Measurements from ENCODE around the gene PAK1. TPM values are rescaled to one million over a fixed set of nuclear protein-coding genes. Genes with fewer than 3 reads are reported as not detected.
"Not testable (repeated sequence)": the region's sequence is repeated elsewhere in the genome, so short reads cannot be mapped to it uniquely, and the experiment has no call there.

PAK1 gene
- total RNA-seq, 2 experiments from 2014 or later: 85.7 to 91.5 TPM

DNA sequence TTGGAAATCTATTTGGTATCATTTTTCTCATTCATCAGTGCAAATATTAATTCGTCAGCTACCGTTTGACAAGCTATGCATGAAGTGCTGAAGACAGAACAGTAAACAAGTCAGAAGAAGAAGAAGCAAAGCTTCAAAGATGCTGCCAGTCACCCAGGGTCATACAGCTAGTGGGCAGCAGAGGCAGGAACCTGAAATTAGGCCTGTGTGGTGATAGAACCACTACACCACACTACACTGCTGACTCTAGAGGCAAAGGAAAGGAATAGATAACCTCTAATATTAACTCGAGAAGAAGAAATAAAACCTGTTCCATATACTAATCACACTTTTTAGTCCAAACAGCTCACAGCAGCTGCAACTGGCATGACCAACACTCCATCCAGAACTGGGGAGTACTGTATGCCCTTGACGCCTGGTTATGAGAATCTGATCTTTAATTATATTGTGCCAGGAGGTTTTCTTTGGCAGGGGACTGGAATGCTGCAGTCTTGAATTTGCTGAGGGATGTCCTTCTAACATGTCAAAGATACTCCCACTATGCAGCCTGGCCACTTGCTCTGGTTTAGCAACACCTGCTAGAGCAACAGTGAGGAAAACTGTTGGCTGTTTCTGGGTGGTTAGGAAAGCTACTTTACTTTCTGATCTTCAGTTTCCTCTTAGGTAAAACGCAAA lies 73.0 kb downstream of the PAK1 start:
- DNase-seq (no peak), ATAC-seq (no peak)
- Mint-ChIP-seq H3K4me3 (no peak overlapping the region), H3K9me3 (ENCODE audit: insufficient read depth) (no peaks in the 10 kb centered on the region), H3K27ac (no peak overlapping the region), H3K27me3 (ENCODE audit: low read depth) (no peaks in the 10 kb centered on the region), H3K4me1 (ENCODE audit: low read depth) (peaks cover 37% of the 10 kb centered on the region), H3K36me3 (ENCODE audit: low read depth) (peaks cover 38% of the 10 kb centered on the region)
- POLR2A ChIA-PET: interaction anchor here (0.9 kb wide), 1 partner anchor 11 kb away, joined by 4 read pairs; no protein-coding TSS in a partner anchor
- CTCF ChIA-PET: interaction anchor here (1.0 to 1.6 kb wide), 6 partner anchors 11 to 147 kb away, joined by 3 to 6 read pairs (median 4); no protein-coding TSS in a partner anchor

- Mint-ChIP-seq H3K4me1 (ENCODE audit: low read depth) (peaks cover 37% of the 10 kb centered on the region), H3K27ac (no peak overlapping the region), H3K27me3 (ENCODE audit: low read depth) (no peaks in the 10 kb centered on the region), H3K36me3 (ENCODE audit: low read depth) (peaks cover 38% of the 10 kb centered on the region), H3K4me3 (no peak overlapping the region), H3K9me3 (ENCODE audit: insufficient read depth) (no peaks in the 10 kb centered on the region)
- ChIA-PET POLR2A (no interaction called here), CTCF (interaction anchor here (1.0 to 1.6 kb wide), 5 partner anchors 12 to 148 kb away, joined by 3 to 6 read pairs (median 3); no protein-coding TSS in a partner anchor)
- ATAC-seq (no peak), DNase-seq (no peak)
These were observed 73.6 kb downstream of the PAK1 start for GRCh38 chr11:77400271-77400670.

DNA sequence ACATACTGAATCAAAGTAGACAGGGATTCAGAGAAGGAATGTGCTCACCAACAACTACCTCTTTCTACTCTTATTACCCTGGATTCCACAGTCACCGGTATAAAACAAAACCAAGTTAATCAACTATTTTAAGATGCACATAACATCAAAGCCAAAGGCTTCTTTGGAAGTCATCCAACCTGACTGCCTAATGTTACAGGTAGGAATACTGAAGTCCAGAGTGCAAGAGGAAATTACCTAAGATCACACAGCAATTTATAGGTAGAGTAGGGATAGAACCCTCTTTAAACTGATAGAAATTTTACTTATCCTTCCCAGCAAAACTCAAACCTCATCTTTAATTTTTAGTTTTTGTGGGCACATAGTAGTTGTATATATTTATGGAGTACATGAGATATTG lies 76.3 kb downstream of the PAK1 start:
- CTCF ChIA-PET: no interaction called here
- Mint-ChIP-seq H3K9me3 (ENCODE audit: insufficient read depth) (no peaks in the 10 kb centered on the region), H3K4me3 (no peak overlapping the region), H3K36me3 (ENCODE audit: low read depth) (peaks cover 24% of the 10 kb centered on the region), H3K27me3 (ENCODE audit: low read depth) (no peaks in the 10 kb centered on the region), H3K4me1 (ENCODE audit: low read depth) (peaks cover 23% of the 10 kb centered on the region), H3K27ac (no peak overlapping the region)
- POLR2A ChIA-PET: no interaction called here
- DNase-seq (no peak), ATAC-seq (no peak)

DNA sequence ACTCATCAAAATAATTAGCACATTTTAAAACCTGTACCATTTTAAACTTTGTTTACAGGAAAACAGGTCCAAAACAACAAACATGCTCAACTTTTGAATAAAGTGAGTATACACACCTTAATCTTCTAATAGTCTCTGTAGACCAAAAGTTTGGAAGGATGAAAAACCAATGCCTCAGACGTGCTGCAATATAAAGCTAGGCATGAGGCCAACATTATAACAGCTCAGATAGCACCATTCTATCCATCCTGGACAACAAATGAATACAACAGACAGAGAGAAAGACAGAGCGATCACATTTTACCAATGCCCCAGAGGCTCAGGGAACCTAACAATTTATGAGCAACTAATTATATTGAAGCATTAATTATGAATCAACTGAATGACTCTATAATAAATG lies 77.0 kb downstream of the PAK1 start:
- Mint-ChIP-seq H3K27ac (no peak overlapping the region), H3K4me3 (no peak overlapping the region), H3K27me3 (ENCODE audit: low read depth) (no peaks in the 10 kb centered on the region), H3K36me3 (ENCODE audit: low read depth) (peaks cover 23% of the 10 kb centered on the region), H3K9me3 (ENCODE audit: insufficient read depth) (no peaks in the 10 kb centered on the region), H3K4me1 (ENCODE audit: low read depth) (peaks cover 16% of the 10 kb centered on the region)
- CTCF ChIA-PET: interaction anchor here (1.2 kb wide), 1 partner anchor 9 kb away, joined by 3 read pairs; no protein-coding TSS in a partner anchor
- DNase-seq: no peak
- ATAC-seq: no peak
- POLR2A ChIA-PET: no interaction called here

DNA sequence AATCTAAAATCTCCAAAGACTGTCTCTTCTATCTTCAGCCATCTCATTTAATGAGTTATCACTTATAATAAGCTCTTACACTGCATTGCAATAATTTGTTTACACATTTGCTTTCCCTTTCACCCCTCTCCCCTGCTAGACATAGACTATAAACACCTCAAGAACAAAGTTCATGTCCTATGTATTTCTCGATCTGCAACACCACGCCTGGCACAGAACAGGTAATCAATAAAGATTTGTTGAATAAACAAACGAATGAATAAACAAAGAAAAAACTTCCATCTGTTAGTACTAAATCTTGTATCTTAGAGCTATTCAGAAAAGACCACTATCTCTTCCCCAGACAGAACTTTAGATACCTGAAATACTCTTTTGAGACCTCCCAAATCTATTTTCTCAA lies 77.6 kb downstream of the PAK1 start:
- no peaks in the 10 kb centered on the region for H3K9me3 Mint-ChIP-seq (ENCODE audit: insufficient read depth)
- ChIA-PET POLR2A (no interaction called here), CTCF (interaction anchor here (0.6 to 1.2 kb wide), 2 partner anchors 9 to 209 kb away, joined by 3 read pairs; no protein-coding TSS in a partner anchor)
- H3K4me3 Mint-ChIP-seq: no peak overlapping the region
- H3K27me3 Mint-ChIP-seq (ENCODE audit: low read depth): no peaks in the 10 kb centered on the region
- H3K4me1 Mint-ChIP-seq (ENCODE audit: low read depth): peaks cover 12% of the 10 kb centered on the region
- ATAC-seq (no peak), DNase-seq (no peak)
- no peak overlapping the region for H3K27ac Mint-ChIP-seq
- peaks cover 27% of the 10 kb centered on the region for H3K36me3 Mint-ChIP-seq (ENCODE audit: low read depth)

GRCh38 chr11:77395460-77396173 lies 78.3 kb downstream of the PAK1 start:
- Mint-ChIP-seq H3K27ac (no peak overlapping the region), H3K4me1 (ENCODE audit: low read depth) (peaks cover 6% of the 10 kb centered on the region), H3K36me3 (ENCODE audit: low read depth) (peaks cover 31% of the 10 kb centered on the region), H3K4me3 (no peak overlapping the region), H3K27me3 (ENCODE audit: low read depth) (no peaks in the 10 kb centered on the region), H3K9me3 (ENCODE audit: insufficient read depth) (no peaks in the 10 kb centered on the region)
- POLR2A ChIA-PET: no interaction called here
- ATAC-seq (no peak), DNase-seq (no peak)
- CTCF ChIA-PET: interaction anchor here (0.6 kb wide), 1 partner anchor 208 kb away, joined by 3 read pairs; no protein-coding TSS in a partner anchor

DNA sequence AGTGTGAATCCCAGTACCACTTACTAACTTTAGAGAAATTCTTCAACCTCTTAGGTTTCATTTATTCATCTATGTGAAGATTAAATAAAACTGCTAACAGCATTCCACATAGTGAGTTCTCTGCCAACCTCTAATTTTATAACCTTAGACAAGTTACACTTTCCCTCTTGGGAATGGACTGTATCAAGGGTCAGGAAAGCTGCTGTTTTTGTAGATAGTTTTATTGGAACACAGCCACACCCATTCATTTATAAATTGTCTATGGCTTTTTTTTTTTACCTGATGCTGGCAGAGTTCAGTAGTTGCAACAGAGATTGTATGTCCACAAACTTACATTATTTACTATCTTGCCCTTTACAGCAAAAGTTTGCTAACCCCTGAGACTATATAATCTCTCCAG lies 81.1 kb downstream of the PAK1 start:
- CTCF ChIA-PET: no interaction called here
- H3K9me3 Mint-ChIP-seq (ENCODE audit: insufficient read depth): no peaks in the 10 kb centered on the region
- POLR2A ChIA-PET: no interaction called here
- peaks cover 2% of the 10 kb centered on the region for H3K4me1 Mint-ChIP-seq (ENCODE audit: low read depth)
- H3K27me3 Mint-ChIP-seq (ENCODE audit: low read depth): no peaks in the 10 kb centered on the region
- DNase-seq: no peak
- no peak overlapping the region for H3K27ac Mint-ChIP-seq
- no peak overlapping the region for H3K4me3 Mint-ChIP-seq
- H3K36me3 Mint-ChIP-seq (ENCODE audit: low read depth): peaks cover 24% of the 10 kb centered on the region
- no peak for ATAC-seq

DNA sequence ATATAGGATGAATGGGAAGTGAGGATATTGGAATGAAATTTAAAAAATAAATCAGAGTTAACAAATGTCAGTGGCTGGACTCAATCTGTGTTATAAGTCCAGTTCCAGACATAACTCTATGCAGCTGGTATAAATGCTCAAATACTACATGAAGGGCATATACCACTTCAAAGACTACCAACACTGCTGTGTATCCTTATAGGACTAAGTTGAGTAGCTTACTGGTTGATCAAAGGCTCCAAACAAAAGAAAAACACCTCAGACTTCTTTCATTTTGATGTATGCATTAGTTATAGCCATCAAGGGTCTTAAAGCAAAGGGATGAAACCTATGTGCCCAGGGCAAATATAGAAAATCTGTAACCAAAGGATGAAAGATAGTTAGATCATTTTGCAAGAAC lies 86.2 kb downstream of the PAK1 start:
- Mint-ChIP-seq H3K4me1 (ENCODE audit: low read depth) (peaks cover 3% of the 10 kb centered on the region), H3K27ac (no peak overlapping the region), H3K4me3 (no peak overlapping the region), H3K9me3 (ENCODE audit: insufficient read depth) (no peaks in the 10 kb centered on the region), H3K36me3 (ENCODE audit: low read depth) (peaks cover 36% of the 10 kb centered on the region), H3K27me3 (ENCODE audit: low read depth) (no peaks in the 10 kb centered on the region)
- ATAC-seq: no peak
- CTCF ChIA-PET: interaction anchor here (0.7 kb wide), 1 partner anchor 9 kb away, joined by 3 read pairs; no protein-coding TSS in a partner anchor
- DNase-seq: no peak
- POLR2A ChIA-PET: no interaction called here

GRCh38 chr11:77386178-77386577 lies 87.7 kb downstream of the PAK1 start:
- Mint-ChIP-seq H3K36me3 (ENCODE audit: low read depth) (peaks cover 29% of the 10 kb centered on the region), H3K27me3 (ENCODE audit: low read depth) (no peaks in the 10 kb centered on the region), H3K4me1 (ENCODE audit: low read depth) (peaks cover 7% of the 10 kb centered on the region), H3K9me3 (ENCODE audit: insufficient read depth) (no peaks in the 10 kb centered on the region), H3K27ac (no peak overlapping the region), H3K4me3 (no peak overlapping the region)
- ChIA-PET POLR2A (no interaction called here), CTCF (no interaction called here)
- no peak for DNase-seq
- no peak for ATAC-seq

DNA sequence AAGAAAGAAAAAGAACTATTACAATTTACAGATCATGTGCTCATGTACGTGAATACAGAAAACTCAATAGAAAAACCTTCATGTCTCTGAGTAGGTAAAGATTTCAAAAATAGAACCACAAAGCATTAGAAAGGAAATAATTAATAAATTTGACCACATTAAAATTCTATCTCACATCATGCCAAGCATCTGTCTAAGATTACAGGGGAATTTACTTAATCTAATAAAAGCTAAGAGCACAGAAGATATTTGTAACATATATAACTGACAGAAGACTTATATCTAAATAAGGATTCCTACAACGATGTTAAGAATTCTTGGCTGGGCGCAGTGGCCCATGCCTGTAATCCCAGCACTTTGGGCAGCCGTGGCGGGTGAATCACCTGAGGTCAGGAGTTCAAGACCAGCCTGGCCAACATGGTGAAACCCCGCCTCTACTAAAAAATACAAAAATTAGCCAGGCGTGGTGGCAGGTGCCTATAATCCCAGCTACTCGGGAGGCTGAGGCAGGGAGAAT lies 88.6 kb downstream of the PAK1 start:
- H3K36me3 Mint-ChIP-seq (ENCODE audit: low read depth): peaks cover 28% of the 10 kb centered on the region
- H3K9me3 Mint-ChIP-seq (ENCODE audit: insufficient read depth); H3K4me3 Mint-ChIP-seq; POLR2A ChIA-PET; DNase-seq; H3K27ac Mint-ChIP-seq; CTCF ChIA-PET; ATAC-seq; H3K27me3 Mint-ChIP-seq (ENCODE audit: low read depth): not testable (repeated sequence)
- peaks cover 16% of the 10 kb centered on the region for H3K4me1 Mint-ChIP-seq (ENCODE audit: low read depth)

- ChIA-PET CTCF (no interaction called here), POLR2A (no interaction called here)
- Mint-ChIP-seq H3K27me3 (ENCODE audit: low read depth) (no peaks in the 10 kb centered on the region), H3K9me3 (ENCODE audit: insufficient read depth) (no peaks in the 10 kb centered on the region), H3K4me3 (no peak overlapping the region), H3K27ac (no peak overlapping the region), H3K36me3 (ENCODE audit: low read depth) (peaks cover 32% of the 10 kb centered on the region), H3K4me1 (ENCODE audit: low read depth) (peaks cover 16% of the 10 kb centered on the region)
- ATAC-seq: no peak
- DNase-seq: no peak
These were observed 89.3 kb downstream of the PAK1 start for GRCh38 chr11:77384571-77384970.

- H3K4me3 Mint-ChIP-seq; POLR2A ChIA-PET; DNase-seq; CTCF ChIA-PET; H3K27me3 Mint-ChIP-seq (ENCODE audit: low read depth); H3K27ac Mint-ChIP-seq; ATAC-seq; H3K9me3 Mint-ChIP-seq (ENCODE audit: insufficient read depth): not testable (repeated sequence)
- Mint-ChIP-seq H3K36me3 (ENCODE audit: low read depth) (peaks cover 37% of the 10 kb centered on the region), H3K4me1 (ENCODE audit: low read depth) (peaks cover 16% of the 10 kb centered on the region)
These were observed 90.5 kb downstream of the PAK1 start for GRCh38 chr11:77383349-77383748.

Data from activated CD8-positive, alpha-beta T cell treated with anti-CD3 and anti-CD28 coated beads, Interleukin-2, amount 10 ng/mL, durations not matched to agents 7 days and 5 days (primary cell).